Epithelial cell of prostate (primary cell): ENCODE measurements around the gene FABP1.

ENCODE experiments used
- DNase-seq: peaks from one replicate; pipeline ENCODE4 v3.0.0-alpha.2; 2011; ENCODE audit warnings: low read depth, low spot score
- H3K27ac ChIP-seq: fragments of 450-650 bp; 2 replicates; pipeline ENCODE4 v1.5.1; 2017; ENCODE audit warnings: mild to moderate bottlenecking

FABP1 gene

GRCh38 chr2:88085602-88086001, 42.3 kb downstream of the FABP1 start:
- DNase-seq, result no peak

GRCh38 chr2:88085099-88085498, 42.8 kb downstream of the FABP1 start:
- no peak overlapping the region for H3K27ac ChIP-seq
- DNase-seq, result no peak

More at GRCh38 chr2:88085602-88086001, 42.3 kb downstream of the FABP1 start:
- H3K27ac ChIP-seq, result no peak overlapping the region

- H3K27ac ChIP-seq, result no peak overlapping the region
- DNase-seq, result no peak
Observed at GRCh38 chr2:88082781-88083180, 45.1 kb downstream of the FABP1 start.

- DNase-seq, result no peak
- no peak overlapping the region for H3K27ac ChIP-seq
Observed at GRCh38 chr2:88081924-88082608, 45.8 kb downstream of the FABP1 start.

- no peak overlapping the region for H3K27ac ChIP-seq
- no peak for DNase-seq
Observed at GRCh38 chr2:88080545-88080944, 47.3 kb downstream of the FABP1 start.

- DNase-seq, result no peak
- H3K27ac ChIP-seq, result no peak overlapping the region
Observed at GRCh38 chr2:88078643-88079172, 49.2 kb downstream of the FABP1 start.

GRCh38 chr2:88077080-88077479, 50.8 kb downstream of the FABP1 start:
- H3K27ac ChIP-seq, result no peak overlapping the region
- DNase-seq, result no peak

GRCh38 chr2:88074854-88075292, 53.0 kb downstream of the FABP1 start:
- H3K27ac ChIP-seq, result peak overlapping the region; percentile 16
- DNase-seq, result peak; percentile 83

- DNase-seq, result no peak
- no peak overlapping the region for H3K27ac ChIP-seq
Observed at GRCh38 chr2:88074150-88074549, 53.7 kb downstream of the FABP1 start.
